HG03558 (cell line): Measurements from ENCODE around the gene DPF3.

Experiments used
- ATAC-seq: cut with Tn5 transposase; IDR thresholded peaks from one replicate; pipeline ENCODE4 v1.9.1; 2021; ENCODE audit warnings: moderate number of reproducible peaks; ENCODE audit not compliant: unreplicated experiment; ENCODE audit errors: extremely low read depth

Gene DPF3

GRCh38 chr14:72906316-72906715 is 12.4 kb upstream of the DPF3 start:
- ATAC-seq = no peak

GRCh38 chr14:72904840-72905561 is 11.1 kb upstream of the DPF3 start:
- no peak for ATAC-seq

GRCh38 chr14:72904218-72904617 is 10.3 kb upstream of the DPF3 start:
- ATAC-seq = no peak

DNA sequence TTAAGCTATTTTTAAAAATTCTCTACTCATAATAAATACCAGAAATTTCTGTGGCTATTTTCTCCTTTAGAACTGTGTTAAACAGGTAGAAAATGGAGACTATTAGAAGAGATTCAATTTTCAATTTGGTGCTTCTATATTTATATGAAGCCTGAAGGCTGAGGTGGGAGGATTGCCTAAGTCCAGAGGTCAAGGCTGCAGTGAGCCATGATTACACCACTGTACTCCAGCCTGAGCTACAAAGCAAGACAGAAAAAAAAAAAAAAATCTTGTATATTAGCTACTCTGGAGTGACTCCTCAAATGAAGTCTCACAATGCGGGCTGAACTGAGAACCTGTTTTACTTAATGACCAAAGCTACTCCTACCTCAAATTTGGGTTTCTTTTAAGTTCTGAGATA is 9.8 kb upstream of the DPF3 start:
- no peak for ATAC-seq

GRCh38 chr14:72902801-72903530 is 9.1 kb upstream of the DPF3 start:
- no peak for ATAC-seq

- no peak for ATAC-seq
These were observed 7.5 kb upstream of the DPF3 start for GRCh38 chr14:72901361-72901760.

DNA sequence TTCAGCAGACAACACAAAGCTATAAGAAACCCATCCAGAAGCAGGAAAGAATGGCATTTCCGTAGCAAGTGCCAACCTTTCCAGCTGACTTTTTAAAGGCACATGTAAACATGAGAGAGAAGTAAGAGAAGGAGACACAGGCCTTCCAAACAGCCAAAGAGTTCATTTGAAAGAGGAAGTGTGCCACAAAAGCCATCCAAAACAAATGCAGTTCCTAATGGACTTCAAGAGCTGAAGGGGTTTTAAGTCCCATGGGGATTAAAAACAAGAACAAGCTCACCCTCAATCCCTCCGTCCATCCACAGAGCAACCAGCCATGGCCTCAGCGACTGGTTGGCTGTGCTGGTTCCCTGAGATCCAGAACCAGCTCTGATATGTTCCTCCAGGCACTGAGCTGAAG is 4.5 kb upstream of the DPF3 start:
- ATAC-seq = no peak

- no peak for ATAC-seq
These were observed 900 bp upstream of the DPF3 start for GRCh38 chr14:72894623-72895378.

- no peak for ATAC-seq
These were observed 372 bp upstream of the DPF3 start for GRCh38 chr14:72894323-72894622.

GRCh38 chr14:72892879-72893635 is 844 bp downstream of the DPF3 start:
- ATAC-seq = no peak

GRCh38 chr14:72892103-72892878 is 1.6 kb downstream of the DPF3 start:
- no peak for ATAC-seq

DNA sequence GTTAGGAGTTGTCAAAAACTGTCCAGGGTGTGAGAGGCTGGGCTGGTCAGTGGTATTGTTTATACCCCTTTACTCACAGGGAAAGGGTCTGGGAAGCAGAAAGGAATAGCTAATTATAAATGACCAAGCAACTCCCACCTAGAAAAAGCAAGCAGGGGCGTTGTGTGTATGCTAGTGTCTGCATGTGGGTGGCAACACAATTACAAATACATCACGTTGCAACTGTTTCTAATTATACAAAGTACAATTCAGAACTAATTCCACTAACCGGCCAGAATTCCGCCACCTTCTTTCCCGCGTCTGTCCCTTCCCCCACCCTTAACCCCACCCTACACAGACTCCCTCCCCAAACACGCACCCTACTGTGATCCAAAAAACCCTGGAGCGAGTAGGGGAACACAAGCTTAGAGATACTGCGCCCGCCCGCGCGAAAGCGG is 2.2 kb downstream of the DPF3 start:
- no peak for ATAC-seq

DNA sequence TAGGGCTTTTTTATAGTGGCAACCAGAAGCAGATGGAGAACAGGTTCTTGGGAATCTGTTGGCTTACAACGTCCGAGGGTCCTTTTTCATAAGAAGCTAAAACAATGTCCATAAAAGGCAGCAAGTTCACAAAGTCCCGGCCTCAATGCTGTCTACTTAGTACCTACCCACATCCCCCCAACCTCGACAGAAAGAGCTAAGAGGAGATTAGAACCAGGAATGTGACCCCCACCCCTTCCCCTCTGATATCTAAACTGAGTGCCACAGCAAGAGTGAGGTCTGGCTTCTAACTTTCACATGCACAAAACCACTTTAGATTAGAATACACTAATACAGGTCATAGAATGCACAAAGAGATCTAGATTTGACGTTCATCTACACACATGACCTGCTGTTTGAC is 4.5 kb downstream of the DPF3 start:
- no peak for ATAC-seq

- ATAC-seq = no peak
These were observed 5.2 kb downstream of the DPF3 start for GRCh38 chr14:72888636-72889201.

DNA sequence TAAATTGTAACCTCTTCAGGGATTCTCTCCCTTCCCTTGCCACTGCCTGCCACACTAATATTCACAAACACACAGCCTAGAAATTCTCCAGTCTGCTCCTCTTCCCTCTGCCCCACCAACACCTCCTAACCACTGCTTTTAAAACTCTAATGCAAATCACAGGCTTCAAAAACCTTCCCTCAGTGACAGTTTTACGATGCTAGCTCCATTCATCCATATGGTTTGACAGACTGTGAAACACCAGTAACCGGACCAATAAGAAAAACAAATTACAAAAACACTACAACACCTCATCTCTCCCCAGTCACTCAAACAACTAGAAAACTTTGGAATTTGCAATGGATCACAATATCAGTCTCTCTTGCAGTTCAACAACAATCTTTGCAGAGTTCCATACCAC is 5.7 kb downstream of the DPF3 start:
- ATAC-seq = no peak

DNA sequence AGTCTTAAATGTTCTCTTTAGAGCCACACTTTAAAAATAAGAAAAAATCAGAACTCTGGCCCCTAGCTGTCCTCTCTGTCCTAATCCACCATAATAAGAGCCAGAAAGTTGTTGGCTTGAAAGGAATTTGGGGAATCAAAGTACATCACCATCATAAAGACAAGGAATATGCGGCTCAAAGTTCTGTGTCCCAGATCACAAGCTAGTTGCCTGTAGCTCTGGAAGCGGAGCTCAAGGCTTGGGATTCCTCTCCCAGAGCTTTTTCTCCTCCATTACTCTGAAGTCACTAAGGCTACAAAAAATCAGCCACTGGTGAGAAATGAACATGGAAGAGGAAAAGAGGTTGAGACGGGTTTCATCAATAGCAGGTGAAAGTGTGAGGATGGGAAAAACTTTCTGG is 6.4 kb downstream of the DPF3 start:
- ATAC-seq = no peak

GRCh38 chr14:72884386-72884785 is 9.5 kb downstream of the DPF3 start:
- no peak for ATAC-seq

- no peak for ATAC-seq
These were observed 9.9 kb downstream of the DPF3 start for GRCh38 chr14:72883961-72884360.

DNA sequence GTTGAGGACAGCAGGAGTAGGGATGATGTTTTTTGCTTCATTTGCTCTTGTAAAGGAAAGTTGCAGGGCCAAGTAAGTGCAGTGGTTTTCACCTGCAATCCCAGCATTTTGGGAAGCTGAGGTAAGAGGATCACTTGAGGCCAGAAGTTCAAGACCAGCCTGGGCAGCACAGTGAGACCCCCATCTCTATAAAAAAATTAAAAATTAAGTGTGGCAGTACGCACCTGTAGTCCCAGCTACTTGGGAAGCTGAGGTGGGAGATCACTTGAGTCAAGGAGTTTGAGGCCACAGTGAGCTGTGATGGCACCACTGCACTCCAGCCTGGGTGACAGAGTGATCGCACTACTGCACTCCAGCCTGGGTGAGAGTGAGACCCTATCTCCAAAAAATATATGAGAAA is 10.8 kb downstream of the DPF3 start:
- ATAC-seq = no peak

DNA sequence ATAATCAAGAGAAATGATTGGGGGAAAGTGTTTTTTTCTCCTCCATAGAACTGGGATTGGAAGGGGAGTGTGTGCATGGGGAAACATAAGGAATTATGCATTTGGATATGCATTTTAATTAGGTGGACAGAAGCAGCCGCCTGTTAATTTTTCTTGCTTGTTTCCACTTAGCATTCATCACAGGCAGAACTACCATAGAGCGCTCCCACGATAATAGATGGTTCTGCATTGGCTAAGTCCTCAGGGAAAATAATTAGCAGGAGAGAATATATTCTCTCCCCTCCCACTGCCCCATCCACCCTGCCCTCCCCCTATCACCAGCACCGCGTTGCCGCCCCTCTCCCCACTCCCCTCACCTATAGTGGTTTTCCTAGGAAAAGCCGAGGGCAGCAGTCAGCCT is 11.4 kb downstream of the DPF3 start:
- no peak for ATAC-seq
